Tibial artery (tissue), 4 donors: ENCODE measurements around the gene IFIT2.
"Not testable (repeated sequence)": the region's sequence is repeated elsewhere in the genome, so short reads cannot be mapped to it uniquely, and the experiment has no call there.

Experiments used
- DNase-seq, 2 donors: peaks; one replicate each; pipeline ENCODE4 v3.0.0-alpha.2; 2019
- H3K27ac ChIP-seq, 2 donors: fragments of 200-600 bp; sonication (generic) in 1 of 2; 1 replicate in 1 of 2; 2 replicates in 1 of 2; pipeline ENCODE4 v1.5.1; 2018 to 2019; ENCODE audit warnings: mild to moderate bottlenecking in 1 of 2
- H3K27me3 ChIP-seq, 2 donors: fragments of 200-600 bp; sonication (generic) in 1 of 2; one replicate each; pipeline versions ENCODE4 v1.5.1 to v1.6.0; 2016 to 2019
- H3K36me3 ChIP-seq, 3 donors: fragments of 200-600 bp; sonication (generic) in 2 of 3; one replicate each; pipeline ENCODE4 v1.5.1; 2016 to 2019; ENCODE audit warnings: mild to moderate bottlenecking in 2 of 3
- H3K4me1 ChIP-seq, 4 donors: fragments of 200-600 bp; sonication (generic) in 2 of 4; 1 replicate in 3 of 4; 2 replicates in 1 of 4; pipeline ENCODE4 v1.5.1; 2016 to 2019
- H3K4me3 ChIP-seq, 2 donors: fragments of 200-600 bp; sonication (generic) in 1 of 2; 1 replicate in 1 of 2; 2 replicates in 1 of 2; pipeline ENCODE4 v1.5.1; 2018 to 2019; ENCODE audit warnings: mild to moderate bottlenecking in 2 of 2
- H3K9me3 ChIP-seq, 3 donors: fragments of 200-600 bp; sonication (generic) in 1 of 3; one replicate each; pipeline ENCODE4 v1.5.1; 2016 to 2019
- CTCF ChIP-seq, 2 experiments: fragments of 200-600 bp in 1 of 2; fragments of 450-650 bp in 1 of 2; IDR thresholded peaks; one replicate each; pipeline ENCODE4 v1.5.1; 2017 to 2019; ENCODE audit warnings: antibody characterized with exemption in 2 of 2, mild to moderate bottlenecking in 1 of 2, moderate library complexity in 1 of 2
- intact Hi-C: fragments of 100-400 bp; cut with DNase I; formaldehyde crosslinking; loops from one replicate; pipeline ENCODE4 v1.15.0; 2023; ENCODE audit warnings: low total_unique reads

Gene IFIT2

GRCh38 chr10:89347701-89348457 is 46.0 kb downstream of the IFIT2 start:
- H3K4me1 ChIP-seq, result peaks cover 9 to 58% (median 25%) of the 10 kb centered on the region in 4 donors
- H3K27ac ChIP-seq, result peak overlapping the region; percentile 43 to 85
- TF ChIP-seq CTCF (IDR thresholded peaks at IDR 0.05), result no peak
- H3K27me3 ChIP-seq, result no peaks in the 10 kb centered on the region
- intact Hi-C loops, result no loop called here
- H3K4me3 ChIP-seq, result no peak overlapping the region
- H3K9me3 ChIP-seq, result no peaks in the 10 kb centered on the region
- DNase-seq, result no peak
- H3K36me3 ChIP-seq, result no peaks in the 10 kb centered on the region

- Histone ChIP-seq H3K9me3 (no peaks in the 10 kb centered on the region), H3K27ac (peak overlapping the region; percentile 43 to 85), H3K27me3 (no peaks in the 10 kb centered on the region), H3K4me1 (peaks cover 9 to 61% (median 25%) of the 10 kb centered on the region in 4 donors), H3K4me3 (no peak overlapping the region), H3K36me3 (no peaks in the 10 kb centered on the region)
- DNase-seq, result no peak
- intact Hi-C loops, result no loop called here
- TF ChIP-seq CTCF (IDR thresholded peaks at IDR 0.05), result no peak
Measured at GRCh38 chr10:89348481-89348880, 46.6 kb downstream of the IFIT2 start.

GRCh38 chr10:89348975-89349374 is 47.1 kb downstream of the IFIT2 start:
- intact Hi-C loops, result no loop called here
- Histone ChIP-seq H3K9me3 (no peaks in the 10 kb centered on the region), H3K36me3 (no peaks in the 10 kb centered on the region), H3K4me1 (peaks cover 9 to 61% (median 25%) of the 10 kb centered on the region in 4 donors), H3K27ac (peak overlapping the region in 1 of 2 donors; percentile 85), H3K4me3 (no peak overlapping the region), H3K27me3 (no peaks in the 10 kb centered on the region)
- no peak for TF ChIP-seq CTCF (IDR thresholded peaks at IDR 0.05)
- DNase-seq, result no peak

GRCh38 chr10:89350631-89351315 is 48.9 kb downstream of the IFIT2 start:
- H3K27me3 ChIP-seq, H3K36me3 ChIP-seq, intact Hi-C loops, H3K9me3 ChIP-seq, H3K4me3 ChIP-seq: not testable (repeated sequence)
- peak; percentile 61 to 81 for DNase-seq
- peak overlapping the region; percentile 82 to 85 for H3K27ac ChIP-seq
- peaks cover 9 to 61% (median 25%) of the 10 kb centered on the region in 4 donors for H3K4me1 ChIP-seq

GRCh38 chr10:89351412-89351779 is 49.5 kb downstream of the IFIT2 start:
- intact Hi-C loops, result no loop called here
- no peak for DNase-seq
- H3K4me3 ChIP-seq, result peak overlapping the region in 1 of 2 donors; percentile 13
- no peaks in the 10 kb centered on the region for H3K36me3 ChIP-seq
- H3K4me1 ChIP-seq, result peaks cover 9 to 57% (median 24%) of the 10 kb centered on the region in 4 donors
- H3K9me3 ChIP-seq, result no peaks in the 10 kb centered on the region
- TF ChIP-seq CTCF (IDR thresholded peaks at IDR 0.05), result no peak
- peak overlapping the region; percentile 82 to 85 for H3K27ac ChIP-seq
- H3K27me3 ChIP-seq, result no peaks in the 10 kb centered on the region
